Measurements from ENCODE around the gene TBX2. TPM values are rescaled to one million over a fixed set of nuclear protein-coding genes. Genes with fewer than 3 reads are reported as not detected.
A peak's percentile ranks its signal among the peaks of the same experiment; 100 is the strongest.

TBX2 gene
- total RNA-seq, 1 donor from 2014 or later, result 0.23 TPM

DNA sequence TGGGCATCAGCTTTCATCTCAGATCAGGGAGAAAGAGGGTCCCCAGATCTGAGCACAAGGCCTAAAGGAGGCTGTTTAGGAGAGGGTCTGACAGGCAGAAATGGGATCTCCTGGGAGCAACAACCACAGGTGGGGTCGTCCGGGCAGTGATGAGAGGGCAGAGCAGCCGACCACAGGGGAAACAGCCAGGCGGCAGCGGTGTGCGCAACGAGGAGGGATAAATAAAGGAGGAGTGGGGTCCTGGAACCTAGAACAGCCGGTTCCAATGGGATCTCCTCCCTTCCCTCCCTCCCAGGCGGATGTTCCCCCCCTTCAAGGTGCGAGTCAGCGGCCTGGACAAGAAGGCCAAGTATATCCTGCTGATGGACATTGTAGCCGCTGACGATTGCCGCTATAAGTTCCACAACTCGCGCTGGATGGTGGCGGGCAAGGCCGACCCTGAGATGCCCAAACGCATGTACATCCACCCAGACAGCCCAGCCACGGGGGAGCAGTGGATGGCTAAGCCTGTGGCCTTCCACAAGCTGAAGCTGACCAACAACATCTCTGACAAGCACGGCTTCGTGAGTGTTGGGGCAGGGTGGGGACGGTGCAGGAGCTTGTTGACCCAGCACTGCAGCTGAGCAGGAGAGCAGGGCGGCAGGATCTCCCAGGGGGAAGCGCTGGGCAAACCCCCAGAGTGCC, 1.9 kb downstream of the TBX2 start:
- peaks cover 45% of the 10 kb centered on the region for H3K27me3 Mint-ChIP-seq (ENCODE audit: unreplicated experiment)
- peaks cover 5% of the 10 kb centered on the region for H3K36me3 Mint-ChIP-seq (ENCODE audit: low read depth, unreplicated experiment)
- TF ChIP-seq, protein P1, sequence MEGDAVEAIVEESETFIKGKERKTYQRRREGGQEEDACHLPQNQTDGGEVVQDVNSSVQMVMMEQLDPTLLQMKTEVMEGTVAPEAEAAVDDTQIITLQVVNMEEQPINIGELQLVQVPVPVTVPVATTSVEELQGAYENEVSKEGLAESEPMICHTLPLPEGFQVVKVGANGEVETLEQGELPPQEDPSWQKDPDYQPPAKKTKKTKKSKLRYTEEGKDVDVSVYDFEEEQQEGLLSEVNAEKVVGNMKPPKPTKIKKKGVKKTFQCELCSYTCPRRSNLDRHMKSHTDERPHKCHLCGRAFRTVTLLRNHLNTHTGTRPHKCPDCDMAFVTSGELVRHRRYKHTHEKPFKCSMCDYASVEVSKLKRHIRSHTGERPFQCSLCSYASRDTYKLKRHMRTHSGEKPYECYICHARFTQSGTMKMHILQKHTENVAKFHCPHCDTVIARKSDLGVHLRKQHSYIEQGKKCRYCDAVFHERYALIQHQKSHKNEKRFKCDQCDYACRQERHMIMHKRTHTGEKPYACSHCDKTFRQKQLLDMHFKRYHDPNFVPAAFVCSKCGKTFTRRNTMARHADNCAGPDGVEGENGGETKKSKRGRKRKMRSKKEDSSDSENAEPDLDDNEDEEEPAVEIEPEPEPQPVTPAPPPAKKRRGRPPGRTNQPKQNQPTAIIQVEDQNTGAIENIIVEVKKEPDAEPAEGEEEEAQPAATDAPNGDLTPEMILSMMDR (IDR thresholded peaks at IDR 0.05; ENCODE audit: unreplicated experiment), result no peak
- peaks cover 18% of the 10 kb centered on the region for H3K4me1 Mint-ChIP-seq (ENCODE audit: unreplicated experiment)
- no peak overlapping the region for H3K4me3 Mint-ChIP-seq (ENCODE audit: unreplicated experiment)
- H3K27ac Mint-ChIP-seq (ENCODE audit: unreplicated experiment), result no peak overlapping the region
- no peaks in the 10 kb centered on the region for H3K9me3 Mint-ChIP-seq (ENCODE audit: unreplicated experiment)
- no peak for DNase-seq (ENCODE audit: low spot score)

DNA sequence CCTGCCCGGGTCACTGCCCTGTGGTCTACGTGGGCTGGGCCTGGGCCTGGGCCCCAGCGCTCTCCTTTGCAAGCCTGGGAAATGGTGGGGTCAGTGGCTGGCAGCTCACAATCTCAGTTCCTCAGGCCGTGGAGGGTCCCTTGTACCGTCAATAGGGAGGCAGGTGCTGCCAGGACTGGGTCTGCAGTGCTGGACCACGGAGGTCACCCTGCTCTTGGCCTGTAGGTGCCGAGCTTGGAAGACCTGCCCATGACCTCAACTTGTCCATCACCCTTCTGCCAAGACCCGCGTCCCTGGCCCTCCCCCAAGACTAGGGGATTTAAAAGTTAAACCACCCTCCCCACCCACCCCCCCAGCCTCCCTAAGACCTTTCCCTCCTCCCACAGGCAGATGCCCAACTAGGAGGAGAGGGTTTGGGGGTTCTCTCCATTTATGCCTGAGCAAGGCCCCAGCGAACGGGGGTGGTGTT, 2.5 kb downstream of the TBX2 start:
- H3K27me3 Mint-ChIP-seq (ENCODE audit: unreplicated experiment), result peaks cover 48% of the 10 kb centered on the region
- H3K27ac Mint-ChIP-seq (ENCODE audit: unreplicated experiment), result no peak overlapping the region
- H3K36me3 Mint-ChIP-seq (ENCODE audit: low read depth, unreplicated experiment), result peaks cover 5% of the 10 kb centered on the region
- TF ChIP-seq, protein P1 (IDR thresholded peaks at IDR 0.05; ENCODE audit: unreplicated experiment), result no peak
- H3K4me3 Mint-ChIP-seq (ENCODE audit: unreplicated experiment), result no peak overlapping the region
- peaks cover 18% of the 10 kb centered on the region for H3K4me1 Mint-ChIP-seq (ENCODE audit: unreplicated experiment)
- no peak for DNase-seq (ENCODE audit: low spot score)
- H3K9me3 Mint-ChIP-seq (ENCODE audit: unreplicated experiment), result no peaks in the 10 kb centered on the region

DNA sequence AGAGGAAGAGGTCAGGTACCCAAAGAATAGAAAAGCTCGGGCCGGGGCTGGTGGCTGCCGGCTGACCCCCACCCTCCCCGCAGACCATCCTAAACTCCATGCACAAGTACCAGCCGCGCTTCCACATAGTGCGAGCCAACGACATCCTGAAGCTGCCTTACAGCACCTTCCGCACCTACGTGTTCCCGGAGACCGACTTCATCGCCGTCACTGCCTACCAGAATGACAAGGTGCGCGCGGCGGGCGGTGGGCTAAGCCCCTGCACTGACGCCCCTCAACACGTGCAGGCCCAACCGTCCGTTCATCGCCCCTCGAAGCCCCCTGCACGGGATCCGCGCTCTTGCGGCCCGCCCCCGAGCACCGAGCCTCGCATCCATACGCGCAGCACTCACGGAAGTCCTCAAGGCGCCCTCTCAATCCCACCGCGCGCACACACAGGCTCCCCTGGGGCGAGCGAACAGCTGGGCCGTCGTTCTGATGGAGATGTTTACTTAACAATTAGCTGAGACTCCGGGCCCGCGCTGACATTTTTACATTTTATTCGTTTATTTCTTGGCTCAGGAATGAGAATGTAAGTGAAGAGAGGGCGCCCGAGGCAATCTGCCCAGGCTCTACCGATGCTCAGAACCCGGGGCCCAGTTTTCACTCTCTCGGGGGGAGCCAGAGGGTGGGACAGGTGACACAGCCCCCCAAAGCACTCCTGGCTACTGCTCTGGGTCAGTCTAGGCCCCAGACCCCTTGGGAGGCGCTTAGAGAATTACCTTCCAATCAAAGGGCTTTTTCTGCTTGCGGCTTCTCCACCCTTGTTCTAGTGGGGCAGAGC, 3.5 kb downstream of the TBX2 start:
- H3K27ac Mint-ChIP-seq (ENCODE audit: unreplicated experiment), result peak overlapping the region; percentile 57
- H3K27me3 Mint-ChIP-seq (ENCODE audit: unreplicated experiment), result peaks cover 48% of the 10 kb centered on the region
- peaks cover 8% of the 10 kb centered on the region for H3K36me3 Mint-ChIP-seq (ENCODE audit: low read depth, unreplicated experiment)
- DNase-seq (ENCODE audit: low spot score), result no peak
- H3K4me3 Mint-ChIP-seq (ENCODE audit: unreplicated experiment), result peak overlapping the region; percentile 77
- H3K9me3 Mint-ChIP-seq (ENCODE audit: unreplicated experiment), result no peaks in the 10 kb centered on the region
- TF ChIP-seq, protein P1 (IDR thresholded peaks at IDR 0.05; ENCODE audit: unreplicated experiment), result no peak
- H3K4me1 Mint-ChIP-seq (ENCODE audit: unreplicated experiment), result peaks cover 11% of the 10 kb centered on the region

DNA sequence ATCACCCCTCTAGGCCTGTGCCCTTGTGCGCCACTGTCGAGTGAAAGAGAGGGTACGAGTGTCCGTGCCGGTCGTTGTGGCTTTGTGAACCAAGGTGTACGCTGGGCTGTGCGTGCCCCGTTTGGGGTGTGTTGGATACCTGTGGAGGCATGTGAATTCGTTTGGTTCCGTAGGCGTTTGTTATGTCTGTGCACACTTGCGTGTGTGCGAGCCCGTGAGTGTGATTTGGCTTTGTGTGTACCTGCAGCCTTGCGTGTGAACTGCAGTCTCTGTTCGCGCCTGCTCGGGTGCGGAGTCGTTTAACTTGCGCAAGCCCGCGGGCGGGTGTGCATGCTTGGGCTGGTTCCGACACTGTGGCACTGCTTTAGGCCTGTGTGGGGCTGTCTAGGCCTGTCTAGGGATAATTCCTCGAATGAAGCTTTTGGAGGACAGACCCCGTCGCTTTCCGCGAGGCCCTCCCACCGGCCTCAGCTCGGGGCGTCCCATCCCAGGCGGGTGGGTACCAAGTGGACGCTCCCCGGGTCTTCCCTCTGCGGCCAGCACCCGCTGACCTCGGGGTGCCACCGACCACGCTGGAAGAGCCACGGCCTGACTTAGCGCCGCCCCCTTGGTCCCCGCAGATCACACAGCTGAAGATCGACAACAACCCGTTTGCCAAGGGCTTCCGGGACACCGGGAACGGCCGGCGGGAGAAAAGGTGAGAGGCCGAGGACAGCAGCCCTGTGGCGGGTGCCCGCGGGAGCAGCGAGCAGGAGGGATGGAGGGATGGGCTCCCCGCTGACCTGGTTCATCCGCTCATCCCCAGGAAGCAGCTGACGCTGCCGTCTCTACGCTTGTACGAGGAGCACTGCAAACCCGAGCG, 4.4 kb downstream of the TBX2 start:
- peaks cover 3% of the 10 kb centered on the region for H3K36me3 Mint-ChIP-seq (ENCODE audit: low read depth, unreplicated experiment)
- H3K27me3 Mint-ChIP-seq (ENCODE audit: unreplicated experiment), result peaks cover 46% of the 10 kb centered on the region
- DNase-seq (ENCODE audit: low spot score), result no peak
- TF ChIP-seq, protein P1 (IDR thresholded peaks at IDR 0.05; ENCODE audit: unreplicated experiment), result no peak
- H3K4me3 Mint-ChIP-seq (ENCODE audit: unreplicated experiment), result no peak overlapping the region
- peaks cover 5% of the 10 kb centered on the region for H3K4me1 Mint-ChIP-seq (ENCODE audit: unreplicated experiment)
- no peaks in the 10 kb centered on the region for H3K9me3 Mint-ChIP-seq (ENCODE audit: unreplicated experiment)
- H3K27ac Mint-ChIP-seq (ENCODE audit: unreplicated experiment), result peak overlapping the region; percentile 57
